Measurements from ENCODE around the gene TRIM23.
"Not testable (repeated sequence)": the region's sequence is repeated elsewhere in the genome, so short reads cannot be mapped to it uniquely, and the experiment has no call there.

Gene TRIM23

DNA sequence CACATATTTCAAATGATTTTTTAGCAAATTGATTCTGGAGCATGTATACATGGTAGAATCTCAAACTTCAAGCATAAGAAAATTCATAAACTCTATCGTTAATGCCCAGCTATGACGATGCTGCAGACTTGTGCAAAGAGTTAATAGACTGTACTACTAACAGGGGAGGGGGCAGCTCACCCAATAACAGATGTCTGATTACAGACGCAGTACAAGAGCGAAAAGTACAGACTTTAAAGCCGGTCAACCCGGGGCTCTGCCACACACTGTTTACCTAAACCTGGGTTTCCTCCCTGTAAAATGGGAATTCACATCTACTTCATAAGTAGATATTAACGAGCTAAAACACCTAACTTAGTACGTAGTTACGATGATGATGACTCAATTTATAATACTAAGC, 651 bp downstream of the TRIM23 start:
- no peaks in the 10 kb centered on the region for H3F3A ChIP-seq (ENCODE audit: control insufficient read depth, insufficient read depth)
- no peaks in the 10 kb centered on the region for H3K9me2 ChIP-seq (replicated peaks; ENCODE audit: control insufficient read depth, low read length)
- TF ChIP-seq, protein P1, sequence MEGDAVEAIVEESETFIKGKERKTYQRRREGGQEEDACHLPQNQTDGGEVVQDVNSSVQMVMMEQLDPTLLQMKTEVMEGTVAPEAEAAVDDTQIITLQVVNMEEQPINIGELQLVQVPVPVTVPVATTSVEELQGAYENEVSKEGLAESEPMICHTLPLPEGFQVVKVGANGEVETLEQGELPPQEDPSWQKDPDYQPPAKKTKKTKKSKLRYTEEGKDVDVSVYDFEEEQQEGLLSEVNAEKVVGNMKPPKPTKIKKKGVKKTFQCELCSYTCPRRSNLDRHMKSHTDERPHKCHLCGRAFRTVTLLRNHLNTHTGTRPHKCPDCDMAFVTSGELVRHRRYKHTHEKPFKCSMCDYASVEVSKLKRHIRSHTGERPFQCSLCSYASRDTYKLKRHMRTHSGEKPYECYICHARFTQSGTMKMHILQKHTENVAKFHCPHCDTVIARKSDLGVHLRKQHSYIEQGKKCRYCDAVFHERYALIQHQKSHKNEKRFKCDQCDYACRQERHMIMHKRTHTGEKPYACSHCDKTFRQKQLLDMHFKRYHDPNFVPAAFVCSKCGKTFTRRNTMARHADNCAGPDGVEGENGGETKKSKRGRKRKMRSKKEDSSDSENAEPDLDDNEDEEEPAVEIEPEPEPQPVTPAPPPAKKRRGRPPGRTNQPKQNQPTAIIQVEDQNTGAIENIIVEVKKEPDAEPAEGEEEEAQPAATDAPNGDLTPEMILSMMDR (IDR thresholded peaks at IDR 0.05; ENCODE audit: low read depth, low read length, poor library complexity, severe bottlenecking): no peak
- no peak for TF ChIP-seq EZH2phosphoT487 (IDR thresholded peaks at IDR 0.05; ENCODE audit: borderline replicate concordance, low read length)
- no peaks in the 10 kb centered on the region for H3K27me3 ChIP-seq (ENCODE audit: control insufficient read depth, low read length)
- H3K9me3 ChIP-seq (ENCODE audit: control insufficient read depth, insufficient read depth, low read length): no peaks in the 10 kb centered on the region
- no peaks in the 10 kb centered on the region for H4K20me1 ChIP-seq (ENCODE audit: control insufficient read depth, insufficient read depth, low read depth, low read length)
- peak overlapping the region; percentile 87 for H3K4me3 ChIP-seq (ENCODE audit: low read length)
- peaks cover 81% of the 10 kb centered on the region for H3K79me2 ChIP-seq (ENCODE audit: control insufficient read depth, low read length)
- H3K4me1 ChIP-seq (ENCODE audit: control insufficient read depth, low read length): peaks cover 26% of the 10 kb centered on the region
- peak overlapping the region; percentile 86 for H3K4me2 ChIP-seq (ENCODE audit: low read length)
- no peaks in the 10 kb centered on the region for H3K36me3 ChIP-seq (ENCODE audit: control insufficient read depth, low read length)
- H3K27ac ChIP-seq (ENCODE audit: low read depth, low read length): no peak overlapping the region

DNA sequence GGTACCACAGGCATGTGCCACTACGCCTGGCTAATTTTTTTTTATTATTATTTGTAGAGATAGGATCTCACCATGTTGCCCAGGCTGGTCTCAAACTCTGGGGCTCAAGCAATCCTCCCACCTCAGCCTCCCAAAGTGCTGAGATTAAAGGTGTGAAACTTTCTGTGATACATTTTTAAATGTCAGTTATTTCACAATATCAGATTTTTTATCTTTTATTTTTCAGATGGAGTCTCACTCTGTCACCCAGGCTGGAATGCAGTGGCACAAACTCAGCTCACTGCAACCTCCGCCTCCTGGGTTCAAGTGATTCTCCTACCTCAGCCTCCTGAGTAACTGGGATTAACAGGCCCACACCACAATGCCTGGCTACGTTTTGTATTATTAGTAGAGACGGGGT, 2.2 kb downstream of the TRIM23 start:
- H3K79me2 ChIP-seq (ENCODE audit: control insufficient read depth, low read length): peaks cover 71% of the 10 kb centered on the region
- peak overlapping the region; percentile 86; the same call in 1 of the 2 replicates for H3K4me2 ChIP-seq (ENCODE audit: low read length)
- not testable (repeated sequence) for H3K4me3 ChIP-seq (ENCODE audit: low read length); H3K9me3 ChIP-seq (ENCODE audit: control insufficient read depth, insufficient read depth, low read length); H3K27me3 ChIP-seq (ENCODE audit: control insufficient read depth, low read length); H3K9me2 ChIP-seq (replicated peaks; ENCODE audit: control insufficient read depth, low read length); H4K20me1 ChIP-seq (ENCODE audit: control insufficient read depth, insufficient read depth, low read depth, low read length); H3K36me3 ChIP-seq (ENCODE audit: control insufficient read depth, low read length); H3K27ac ChIP-seq (ENCODE audit: low read depth, low read length); H3F3A ChIP-seq (ENCODE audit: control insufficient read depth, insufficient read depth)
- H3K4me1 ChIP-seq (ENCODE audit: control insufficient read depth, low read length): peaks cover 26% of the 10 kb centered on the region

DNA sequence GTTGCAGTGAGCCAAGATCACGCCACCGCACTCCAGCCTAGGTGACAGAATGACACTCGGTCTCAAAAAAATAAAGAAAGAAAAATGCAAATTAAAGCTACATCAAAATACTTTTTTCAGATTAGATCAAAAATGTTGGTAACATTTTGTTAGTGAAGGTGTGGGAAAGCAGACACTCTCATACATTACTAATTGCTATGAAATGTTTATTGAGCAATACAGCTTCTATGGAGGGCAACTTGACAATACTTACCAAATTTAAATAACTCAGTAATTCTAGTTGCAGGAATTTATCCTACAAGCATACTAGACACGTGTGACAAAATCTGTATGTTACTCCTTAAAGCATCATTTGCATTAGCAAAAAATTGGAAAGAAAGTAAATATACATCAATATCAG, 4.1 kb downstream of the TRIM23 start:
- H3K79me2 ChIP-seq (ENCODE audit: control insufficient read depth, low read length): peaks cover 51% of the 10 kb centered on the region
- H3K27me3 ChIP-seq (ENCODE audit: control insufficient read depth, low read length): no peaks in the 10 kb centered on the region
- no peaks in the 10 kb centered on the region for H3F3A ChIP-seq (ENCODE audit: control insufficient read depth, insufficient read depth)
- peaks cover 18% of the 10 kb centered on the region for H3K4me1 ChIP-seq (ENCODE audit: control insufficient read depth, low read length)
- TF ChIP-seq, protein P1 (IDR thresholded peaks at IDR 0.05; ENCODE audit: low read depth, low read length, poor library complexity, severe bottlenecking): no peak
- TF ChIP-seq EZH2phosphoT487 (IDR thresholded peaks at IDR 0.05; ENCODE audit: borderline replicate concordance, low read length): no peak
- H3K9me3 ChIP-seq (ENCODE audit: control insufficient read depth, insufficient read depth, low read length): no peaks in the 10 kb centered on the region
- H3K36me3 ChIP-seq (ENCODE audit: control insufficient read depth, low read length): peaks cover 9% of the 10 kb centered on the region
- no peak overlapping the region for H3K27ac ChIP-seq (ENCODE audit: low read depth, low read length)
- no peaks in the 10 kb centered on the region for H4K20me1 ChIP-seq (ENCODE audit: control insufficient read depth, insufficient read depth, low read depth, low read length)
- H3K4me2 ChIP-seq (ENCODE audit: low read length): no peak overlapping the region
- H3K9me2 ChIP-seq (replicated peaks; ENCODE audit: control insufficient read depth, low read length): no peaks in the 10 kb centered on the region
- H3K4me3 ChIP-seq (ENCODE audit: low read length): no peak overlapping the region

DNA sequence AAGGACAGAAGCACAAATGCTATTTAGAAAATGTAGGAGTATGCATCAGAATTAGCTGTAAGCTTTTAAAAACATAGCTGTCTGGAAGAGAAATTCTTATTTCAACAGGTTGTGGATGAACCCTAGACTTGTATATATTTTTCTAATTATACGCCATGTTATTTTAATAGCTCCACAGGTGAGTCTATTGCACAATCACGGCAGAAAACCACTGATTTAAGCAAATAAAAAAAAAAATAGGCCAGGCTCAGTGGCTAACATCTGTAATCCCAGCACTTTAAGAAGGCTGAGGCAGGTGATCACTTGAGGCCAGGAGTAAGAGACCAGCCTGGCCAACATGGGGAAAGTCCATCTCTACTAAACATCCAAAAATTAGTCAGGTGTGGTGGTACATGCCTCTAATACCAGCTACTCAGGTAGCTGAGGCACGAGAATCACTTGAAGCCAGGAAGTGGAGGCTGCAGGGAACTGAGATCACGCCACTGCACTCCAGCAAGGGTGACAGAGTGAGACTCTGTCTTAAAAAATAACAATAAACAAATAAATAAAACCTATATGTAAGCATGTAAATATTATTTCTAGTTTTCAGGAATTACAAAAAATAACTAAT, 11.7 kb downstream of the TRIM23 start:
- H3K9me3 ChIP-seq (ENCODE audit: control insufficient read depth, insufficient read depth, low read length): no peaks in the 10 kb centered on the region
- H3F3A ChIP-seq (ENCODE audit: control insufficient read depth, insufficient read depth): no peaks in the 10 kb centered on the region
- no peaks in the 10 kb centered on the region for H4K20me1 ChIP-seq (ENCODE audit: control insufficient read depth, insufficient read depth, low read depth, low read length)
- no peaks in the 10 kb centered on the region for H3K9me2 ChIP-seq (replicated peaks; ENCODE audit: control insufficient read depth, low read length)
- TF ChIP-seq, protein P1 (IDR thresholded peaks at IDR 0.05; ENCODE audit: low read depth, low read length, poor library complexity, severe bottlenecking): no peak
- TF ChIP-seq EZH2phosphoT487 (IDR thresholded peaks at IDR 0.05; ENCODE audit: borderline replicate concordance, low read length): no peak
- no peak overlapping the region for H3K4me3 ChIP-seq (ENCODE audit: low read length)
- no peak overlapping the region for H3K27ac ChIP-seq (ENCODE audit: low read depth, low read length)
- H3K4me1 ChIP-seq (ENCODE audit: control insufficient read depth, low read length): no peaks in the 10 kb centered on the region
- peaks cover 62% of the 10 kb centered on the region for H3K36me3 ChIP-seq (ENCODE audit: control insufficient read depth, low read length)
- no peaks in the 10 kb centered on the region; the same call in 1 of the 2 replicates for H3K79me2 ChIP-seq (ENCODE audit: control insufficient read depth, low read length)
- H3K4me2 ChIP-seq (ENCODE audit: low read length): no peak overlapping the region
- H3K27me3 ChIP-seq (ENCODE audit: control insufficient read depth, low read length): no peaks in the 10 kb centered on the region

All from DOHH2 (cell line).